HepG2 (cell line): ENCODE results near the gene CMIP. TPM values are rescaled to one million over a fixed set of nuclear protein-coding genes. Genes with fewer than 3 reads are reported as not detected.

Experiments
- ATAC-seq: fragments of 200-7000 bp; cut with Tn5 transposase; 3 replicates; pipeline ENCODE4 v1.9.1; 2020; ENCODE audit warnings: mild to moderate bottlenecking, moderate library complexity
- BruUV-seq: library from RNA; stranded (reverse); fragments of 400-500 nt; replicated peaks from 2 replicates; lab custom pipeline; 2021; lab: Mats Ljungman, UMichigan
- CTCF ChIA-PET: fragments of 300-600 bp; formaldehyde crosslinking; extraction: SDS; loops from one replicate; lab custom pipeline; 2021; ENCODE audit warnings: low total read pairs, inconsistent platforms, low intra/inter-chr PET ratio; lab: Yijun Ruan, JAX
- POLR2A ChIA-PET: fragments of 350-600 bp; sonication (Branson Sonifier 250); formaldehyde crosslinking; loops from one replicate; lab custom pipeline; 2020; ENCODE audit warnings: antibody characterized with exemption, inconsistent platforms; lab: Yijun Ruan, JAX
- DNase-seq: peaks from one replicate; pipeline ENCODE4 v3.0.0-alpha.2; 2015; ENCODE audit warnings: low spot score
- FAIRE-seq: peaks from 3 replicates; lab custom pipeline; 2011; peaks lifted over from hg19 to GRCh38; lab: Jason Lieb, UNC
- H2AFZ ChIP-seq: one replicate; pipeline ENCODE4 v1.6.1; 2011; ENCODE audit warnings: low read length, inconsistent platforms
- H3K27ac ChIP-seq: fragments of 300-600 bp; 3 replicates; pipeline ENCODE4 v1.8.0; 2011; ENCODE audit warnings: mixed run types, mild to moderate bottlenecking, mixed read lengths, low read length, inconsistent platforms; ENCODE audit not compliant: insufficient read depth; ENCODE audit errors: extremely low read length
- H3K27me3 ChIP-seq, 2 experiments: fragments of 200-600 bp in 1 of 2; 2 replicates in 1 of 2; 3 replicates in 1 of 2; pipeline versions ENCODE4 v1.6.0 to v1.8.0; 2011; ENCODE audit warnings: low read length in 2 of 2, mild to moderate bottlenecking in 2 of 2, moderate library complexity in 2 of 2, inconsistent platforms in 1 of 2; ENCODE audit not compliant: insufficient read depth in 2 of 2, control insufficient read depth in 1 of 2
- H3K36me3 ChIP-seq, 2 experiments: fragments of 200-600 bp in 1 of 2; replicated peaks in 1 of 2; 2 replicates in 1 of 2; 3 replicates in 1 of 2; pipeline versions ENCODE4 v1.5.1 to v1.8.0; 2011; ENCODE audit warnings: low read length in 2 of 2, inconsistent platforms in 1 of 2; ENCODE audit not compliant: insufficient read depth in 2 of 2, control insufficient read depth in 1 of 2
- H3K4me1 ChIP-seq: 2 replicates; pipeline ENCODE4 v1.5.1; 2012; ENCODE audit warnings: low read length, inconsistent platforms; ENCODE audit not compliant: insufficient read depth
- H3K4me2 ChIP-seq: 2 replicates; pipeline ENCODE4 v1.6.0; 2011; ENCODE audit warnings: low read depth, low read length, inconsistent platforms
- H3K4me3 ChIP-seq, 3 experiments: fragments of 200-600 bp in 1 of 3; sonication (generic), shearing (Covaris generic) in 1 of 3; replicated peaks in 1 of 3; 2 replicates each; pipeline ENCODE4 v1.5.1; 2011 to 2016; ENCODE audit warnings: low read length in 3 of 3, inconsistent platforms in 2 of 3, low read depth in 2 of 3, mild to moderate bottlenecking in 2 of 3, control low read depth in 1 of 3, mixed read lengths in 1 of 3; ENCODE audit not compliant: insufficient read depth in 1 of 3
- H3K79me2 ChIP-seq: one replicate; pipeline ENCODE4 v1.6.1; 2011; ENCODE audit warnings: low read length, inconsistent platforms; ENCODE audit not compliant: insufficient read depth
- H3K9ac ChIP-seq: 2 replicates; pipeline ENCODE4 v1.6.0; 2011; ENCODE audit warnings: mild to moderate bottlenecking, low read depth, low read length, inconsistent platforms; ENCODE audit not compliant: insufficient read depth
- H3K9me3 ChIP-seq: 2 replicates; pipeline ENCODE4 v1.5.1; 2012; ENCODE audit warnings: mild to moderate bottlenecking, low read length
- H4K20me1 ChIP-seq: 2 replicates; pipeline ENCODE4 v1.6.0; 2011; ENCODE audit warnings: inconsistent platforms, mild to moderate bottlenecking, low read length, moderate library complexity; ENCODE audit not compliant: insufficient read depth
- CEBPB ChIP-seq: IDR thresholded peaks from 2 replicates; pipeline ENCODE4 v1.6.1; 2011; ENCODE audit warnings: low read depth, low read length, improper control_type of control experiment, borderline replicate concordance
- EHMT2 ChIP-seq: fragments of 200-600 bp; sonication (generic); IDR thresholded peaks from 2 replicates; pipeline ENCODE4 v1.7.0; 2017; ENCODE audit warnings: antibody characterized with exemption, low read depth, low read length, borderline replicate concordance
- NFIB ChIP-seq: sonication (generic); formaldehyde crosslinking; IDR thresholded peaks from 2 replicates; pipeline ENCODE4 v1.9.0; 2021; ENCODE audit warnings: missing genetic modification reagents, mild to moderate bottlenecking, borderline replicate concordance
- ONECUT2 ChIP-seq: sonication (generic); formaldehyde crosslinking; IDR thresholded peaks from 2 replicates; pipeline ENCODE4 v1.4.0; 2020; ENCODE audit warnings: missing genetic modification reagents
- ZNF660 ChIP-seq: sonication (generic); formaldehyde crosslinking; IDR thresholded peaks from 2 replicates; pipeline ENCODE4 v1.5.1; 2020; ENCODE audit warnings: mild to moderate bottlenecking, low read depth, missing genetic modification reagents, borderline replicate concordance
- WGBS: methylation state at CpG from one replicate; pipeline ENCODE4 v1.1.6; 2017; ENCODE audit warnings: low lambda C conversion rate; 5-methylcytosine and 5-hydroxymethylcytosine counted together
- in situ Hi-C: cut with HindIII; loops from 2 replicates; pipeline ENCODE4 v1.10.0; 2017; ENCODE audit warnings: low pct_unique_long_range_greater_than_20kb; ENCODE audit not compliant: extremely low pct_ligation_motif_present
- intact Hi-C: fragments of 100-400 bp; cut with micrococcal nuclease; formaldehyde crosslinking; loops from one replicate; pipeline ENCODE4 v1.10.0; 2022; ENCODE audit not compliant: unreplicated experiment
- polyA plus RNA-seq, 8 experiments: library from polyadenylated mRNA; depleted of rRNA in 3 of 8; stranded (reverse) in 7 of 8; unstranded in 1 of 8; fragments of >200 nt; fragmentation: Illumina TruSeq in 4 of 8; extraction: Trizol in 4 of 8; gene quantifications; 2 replicates each; pipeline versions ENCODE4 v1.2.1 to v1.2.3, GENCODE V29; 2011 to 2016; ENCODE audit warnings: low read depth in 4 of 8, missing spikeins in 1 of 8, mixed read lengths in 1 of 8; ENCODE audit not compliant: insufficient read depth in 1 of 8
- total RNA-seq, 5 experiments: library from RNA; depleted of rRNA; stranded (reverse); fragments of >200 nt; fragmentation: Illumina TruSeq; extraction: Trizol; gene quantifications; 2 replicates each; pipeline ENCODE4 v1.2.3, GENCODE V29; 2016; ENCODE audit warnings: low read depth in 1 of 5
- TF ChIP-seq, protein P1 (sequence below): sonication (generic); formaldehyde crosslinking; IDR thresholded peaks from 2 replicates; pipeline ENCODE4 v1.4.0; 2020; ENCODE audit warnings: missing genetic modification reagents
- TF ChIP-seq, protein P2 (sequence below): sonication (generic); formaldehyde crosslinking; IDR thresholded peaks from 2 replicates; pipeline ENCODE4 v1.5.0; 2020; ENCODE audit warnings: mild to moderate bottlenecking, missing genetic modification reagents
- TF ChIP-seq, protein P3 (sequence below): sonication (generic); formaldehyde crosslinking; IDR thresholded peaks from 2 replicates; pipeline ENCODE4 v1.4.0; 2020; ENCODE audit warnings: missing genetic modification reagents, mild to moderate bottlenecking, borderline replicate concordance

Gene CMIP
- total and polyA plus RNA-seq, 2 of the 13 experiments (the other 11 are each of a cell fraction or from before 2014, with no cell fraction given): 10.9 to 18.1 TPM

DNA sequence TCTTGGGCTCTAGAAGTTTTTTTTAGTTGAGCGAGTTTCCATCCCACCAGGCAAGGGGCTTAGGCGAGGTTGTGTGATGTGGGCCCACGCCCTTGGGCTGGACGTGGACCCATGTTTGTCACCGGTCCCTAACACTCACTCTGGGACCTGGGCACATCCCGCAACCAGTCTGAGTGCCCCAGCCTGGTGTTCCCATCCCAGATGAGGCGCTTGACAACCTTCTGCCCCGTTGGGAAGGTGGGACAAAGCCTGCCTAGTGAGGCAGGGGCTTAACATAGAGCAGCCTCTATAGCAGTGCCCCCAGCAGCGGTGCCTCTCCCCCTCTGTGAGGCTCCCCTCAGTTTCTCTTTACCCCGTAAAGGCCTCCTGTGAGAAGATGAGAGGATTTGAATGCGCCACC lies 22.5 kb downstream of the CMIP start (continued):
- no peak for TF ChIP-seq NFIB (CRISPR knock-in tag)
- TF ChIP-seq, protein P1, sequence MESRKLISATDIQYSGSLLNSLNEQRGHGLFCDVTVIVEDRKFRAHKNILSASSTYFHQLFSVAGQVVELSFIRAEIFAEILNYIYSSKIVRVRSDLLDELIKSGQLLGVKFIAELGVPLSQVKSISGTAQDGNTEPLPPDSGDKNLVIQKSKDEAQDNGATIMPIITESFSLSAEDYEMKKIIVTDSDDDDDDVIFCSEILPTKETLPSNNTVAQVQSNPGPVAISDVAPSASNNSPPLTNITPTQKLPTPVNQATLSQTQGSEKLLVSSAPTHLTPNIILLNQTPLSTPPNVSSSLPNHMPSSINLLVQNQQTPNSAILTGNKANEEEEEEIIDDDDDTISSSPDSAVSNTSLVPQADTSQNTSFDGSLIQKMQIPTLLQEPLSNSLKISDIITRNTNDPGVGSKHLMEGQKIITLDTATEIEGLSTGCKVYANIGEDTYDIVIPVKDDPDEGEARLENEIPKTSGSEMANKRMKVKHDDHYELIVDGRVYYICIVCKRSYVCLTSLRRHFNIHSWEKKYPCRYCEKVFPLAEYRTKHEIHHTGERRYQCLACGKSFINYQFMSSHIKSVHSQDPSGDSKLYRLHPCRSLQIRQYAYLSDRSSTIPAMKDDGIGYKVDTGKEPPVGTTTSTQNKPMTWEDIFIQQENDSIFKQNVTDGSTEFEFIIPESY (CRISPR knock-in tag): peak; percentile 88
- TF ChIP-seq ONECUT2: no peak
- TF ChIP-seq ZNF660: no peak

DNA sequence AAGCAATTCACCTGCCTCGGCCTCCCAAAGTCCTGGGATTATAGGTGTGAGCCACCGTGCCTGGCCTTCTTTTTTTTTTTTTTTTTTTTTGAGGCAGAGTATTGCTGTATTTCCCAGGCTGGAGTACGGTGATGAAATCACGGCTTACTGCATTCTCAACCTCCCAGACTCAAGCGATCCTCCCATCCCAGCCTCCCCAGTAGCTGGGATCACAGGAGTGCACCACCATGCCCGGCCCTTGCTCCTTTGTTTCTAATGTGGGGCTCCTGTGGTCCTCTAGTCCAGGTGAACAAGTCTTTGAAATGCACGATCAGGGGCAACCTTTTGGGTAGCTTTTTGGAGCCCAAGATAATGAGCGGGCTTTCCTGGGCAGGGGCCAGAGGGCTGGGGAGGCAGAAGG lies 23.2 kb downstream of the CMIP start:
- WGBS: 91% methylated on average over 8 of the region's 8 CpGs
- Histone ChIP-seq H3K9ac (no peak overlapping the region), H3K9me3 (no peaks in the 10 kb centered on the region), H3K27ac (no peak overlapping the region), H2AFZ (no peak overlapping the region), H3K36me3 (peaks cover 12 to 46% of the 10 kb centered on the region in 2 experiments; a peak in 4 of 5 replicates), H4K20me1 (peaks cover 99% of the 10 kb centered on the region), H3K4me1 (peaks cover 92% of the 10 kb centered on the region), H3K27me3 (no peaks in the 10 kb centered on the region), H3K79me2 (peaks cover 99% of the 10 kb centered on the region), H3K4me2 (no peak overlapping the region), H3K4me3 (no peak overlapping the region)
- no peak for TF ChIP-seq EHMT2
- TF ChIP-seq, protein P2, sequence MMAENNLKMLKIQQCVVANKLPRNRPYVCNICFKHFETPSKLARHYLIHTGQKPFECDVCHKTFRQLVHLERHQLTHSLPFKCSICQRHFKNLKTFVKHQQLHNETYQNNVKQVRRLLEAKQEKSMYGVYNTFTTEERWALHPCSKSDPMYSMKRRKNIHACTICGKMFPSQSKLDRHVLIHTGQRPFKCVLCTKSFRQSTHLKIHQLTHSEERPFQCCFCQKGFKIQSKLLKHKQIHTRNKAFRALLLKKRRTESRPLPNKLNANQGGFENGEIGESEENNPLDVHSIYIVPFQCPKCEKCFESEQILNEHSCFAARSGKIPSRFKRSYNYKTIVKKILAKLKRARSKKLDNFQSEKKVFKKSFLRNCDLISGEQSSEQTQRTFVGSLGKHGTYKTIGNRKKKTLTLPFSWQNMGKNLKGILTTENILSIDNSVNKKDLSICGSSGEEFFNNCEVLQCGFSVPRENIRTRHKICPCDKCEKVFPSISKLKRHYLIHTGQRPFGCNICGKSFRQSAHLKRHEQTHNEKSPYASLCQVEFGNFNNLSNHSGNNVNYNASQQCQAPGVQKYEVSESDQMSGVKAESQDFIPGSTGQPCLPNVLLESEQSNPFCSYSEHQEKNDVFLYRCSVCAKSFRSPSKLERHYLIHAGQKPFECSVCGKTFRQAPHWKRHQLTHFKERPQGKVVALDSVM (CRISPR knock-in tag): peak; percentile 90
- TF ChIP-seq, protein P3, sequence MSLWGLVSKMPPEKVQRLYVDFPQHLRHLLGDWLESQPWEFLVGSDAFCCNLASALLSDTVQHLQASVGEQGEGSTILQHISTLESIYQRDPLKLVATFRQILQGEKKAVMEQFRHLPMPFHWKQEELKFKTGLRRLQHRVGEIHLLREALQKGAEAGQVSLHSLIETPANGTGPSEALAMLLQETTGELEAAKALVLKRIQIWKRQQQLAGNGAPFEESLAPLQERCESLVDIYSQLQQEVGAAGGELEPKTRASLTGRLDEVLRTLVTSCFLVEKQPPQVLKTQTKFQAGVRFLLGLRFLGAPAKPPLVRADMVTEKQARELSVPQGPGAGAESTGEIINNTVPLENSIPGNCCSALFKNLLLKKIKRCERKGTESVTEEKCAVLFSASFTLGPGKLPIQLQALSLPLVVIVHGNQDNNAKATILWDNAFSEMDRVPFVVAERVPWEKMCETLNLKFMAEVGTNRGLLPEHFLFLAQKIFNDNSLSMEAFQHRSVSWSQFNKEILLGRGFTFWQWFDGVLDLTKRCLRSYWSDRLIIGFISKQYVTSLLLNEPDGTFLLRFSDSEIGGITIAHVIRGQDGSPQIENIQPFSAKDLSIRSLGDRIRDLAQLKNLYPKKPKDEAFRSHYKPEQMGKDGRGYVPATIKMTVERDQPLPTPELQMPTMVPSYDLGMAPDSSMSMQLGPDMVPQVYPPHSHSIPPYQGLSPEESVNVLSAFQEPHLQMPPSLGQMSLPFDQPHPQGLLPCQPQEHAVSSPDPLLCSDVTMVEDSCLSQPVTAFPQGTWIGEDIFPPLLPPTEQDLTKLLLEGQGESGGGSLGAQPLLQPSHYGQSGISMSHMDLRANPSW (CRISPR knock-in tag): no peak
- peak; percentile 15; the same call in 1 of the 2 replicates for TF ChIP-seq CEBPB
- no TSS peak for BruUV-seq
- ChIA-PET POLR2A (no interaction called here), CTCF (no interaction called here)
- FAIRE-seq (no peak), DNase-seq (no peak), ATAC-seq (no peak)
- intact Hi-C loops: no loop called here
- in situ Hi-C loops: no loop called here
